Esophagus muscularis mucosa (tissue), 3 donors: ENCODE measurements around the gene WTAP.

Source experiments
- POLR2A ChIP-seq: fragments of 450-650 bp; IDR thresholded peaks from one replicate; pipeline ENCODE4 v1.6.1; 2017; ENCODE audit warnings: antibody characterized with exemption, moderate library complexity, mild to moderate bottlenecking, low read depth
- TF ChIP-seq, protein P1 (sequence below), 3 experiments: fragments of 200-600 bp in 2 of 3; fragments of 450-650 bp in 1 of 3; sonication (generic) in 2 of 3; IDR thresholded peaks; one replicate each; pipeline ENCODE4 v1.5.1; 2017 to 2019; ENCODE audit warnings: antibody characterized with exemption in 3 of 3, mild to moderate bottlenecking in 2 of 3, moderate library complexity in 1 of 3

DNA sequence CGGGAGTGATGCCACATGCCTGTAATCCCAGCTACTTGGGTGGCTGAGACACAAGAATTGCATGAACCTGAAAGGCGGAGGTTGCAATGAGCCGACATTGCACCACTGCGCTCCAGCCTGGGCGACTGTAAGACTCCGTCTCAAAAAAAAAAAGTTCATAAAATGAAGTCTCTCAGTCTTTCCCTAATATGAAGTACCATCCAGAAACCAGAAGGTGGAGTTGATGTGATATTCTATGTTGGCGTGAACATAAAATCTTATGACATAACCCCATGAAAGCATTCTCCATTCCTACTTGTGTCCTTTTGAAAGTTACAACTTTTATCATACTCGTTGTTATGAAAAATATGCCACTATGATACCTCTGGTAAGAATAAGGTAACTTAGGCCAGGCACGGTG is 40.0 kb upstream of the WTAP start:
- TF ChIP-seq, protein P1, sequence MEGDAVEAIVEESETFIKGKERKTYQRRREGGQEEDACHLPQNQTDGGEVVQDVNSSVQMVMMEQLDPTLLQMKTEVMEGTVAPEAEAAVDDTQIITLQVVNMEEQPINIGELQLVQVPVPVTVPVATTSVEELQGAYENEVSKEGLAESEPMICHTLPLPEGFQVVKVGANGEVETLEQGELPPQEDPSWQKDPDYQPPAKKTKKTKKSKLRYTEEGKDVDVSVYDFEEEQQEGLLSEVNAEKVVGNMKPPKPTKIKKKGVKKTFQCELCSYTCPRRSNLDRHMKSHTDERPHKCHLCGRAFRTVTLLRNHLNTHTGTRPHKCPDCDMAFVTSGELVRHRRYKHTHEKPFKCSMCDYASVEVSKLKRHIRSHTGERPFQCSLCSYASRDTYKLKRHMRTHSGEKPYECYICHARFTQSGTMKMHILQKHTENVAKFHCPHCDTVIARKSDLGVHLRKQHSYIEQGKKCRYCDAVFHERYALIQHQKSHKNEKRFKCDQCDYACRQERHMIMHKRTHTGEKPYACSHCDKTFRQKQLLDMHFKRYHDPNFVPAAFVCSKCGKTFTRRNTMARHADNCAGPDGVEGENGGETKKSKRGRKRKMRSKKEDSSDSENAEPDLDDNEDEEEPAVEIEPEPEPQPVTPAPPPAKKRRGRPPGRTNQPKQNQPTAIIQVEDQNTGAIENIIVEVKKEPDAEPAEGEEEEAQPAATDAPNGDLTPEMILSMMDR (IDR thresholded peaks at IDR 0.05) = no peak
- TF ChIP-seq POLR2A = no peak
